Epithelial cell of proximal tubule (primary cell): ENCODE data around the gene NEMP1. TPM values are rescaled to one million over a fixed set of nuclear protein-coding genes. Genes with fewer than 3 reads are reported as not detected.

ENCODE experiments used
- DNase-seq: peaks from one replicate; pipeline ENCODE4 v3.0.0-alpha.2; 2011; ENCODE audit warnings: low read depth
- H3K4me3 ChIP-seq: 2 replicates; pipeline ENCODE4 v1.5.1; 2011; ENCODE audit warnings: low read depth, mild to moderate bottlenecking, low read length
- CTCF ChIP-seq: conservative IDR thresholded peaks from 2 replicates; pipeline ENCODE4 v1.5.1; 2012; ENCODE audit warnings: low read depth, mild to moderate bottlenecking, low read length
- total RNA-seq: library from RNA; depleted of rRNA; stranded (reverse); fragments of >200 nt; gene quantifications from 2 replicates; pipeline ENCODE4 v1.2.3, GENCODE V29; 2015

Gene NEMP1
- total RNA-seq, 1 donor from 2014 or later = 15.7 TPM

DNA sequence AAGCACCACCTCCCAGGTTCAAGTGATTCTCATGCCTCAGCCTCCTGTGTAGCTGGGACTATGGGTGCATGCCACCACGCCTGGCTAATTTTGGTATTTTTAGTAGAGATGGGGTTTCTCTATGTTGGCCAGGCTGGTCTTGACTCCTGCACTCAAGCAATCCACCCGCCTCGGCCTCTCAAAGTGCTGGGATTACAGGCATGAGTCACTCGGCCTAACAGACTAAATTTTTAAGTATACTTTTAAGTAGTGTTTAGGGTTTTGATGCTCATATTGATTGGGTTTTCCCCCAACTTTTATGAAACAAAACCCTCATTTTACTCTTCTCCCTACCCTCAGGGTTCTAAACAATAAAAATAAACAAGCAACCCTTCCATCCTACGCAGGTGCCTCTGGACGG lies 34.1 kb downstream of the NEMP1 start:
- DNase-seq = no peak
- TF ChIP-seq CTCF = no peak

DNA sequence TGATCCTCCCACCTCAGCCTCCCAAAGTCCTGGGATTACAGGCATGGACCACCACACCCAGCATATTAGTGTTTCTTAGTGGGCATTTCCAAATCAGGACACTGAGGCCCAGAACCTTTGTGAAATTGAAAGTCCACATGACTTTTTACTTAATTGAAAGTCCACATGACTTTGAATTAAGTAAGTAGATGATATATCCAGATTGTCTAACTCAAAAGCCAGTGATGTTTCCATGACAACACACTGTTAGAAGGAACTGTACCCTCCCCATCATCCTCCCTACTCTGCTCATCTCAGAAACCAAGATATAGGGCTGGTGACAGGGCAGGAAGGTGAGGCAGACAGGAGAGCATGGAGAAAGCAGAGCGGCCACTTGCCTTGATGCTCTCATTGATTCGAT lies 35.9 kb downstream of the NEMP1 start:
- no peak overlapping the region for H3K4me3 ChIP-seq
- no peak for TF ChIP-seq CTCF
- DNase-seq = no peak

More for the DNA sequence above, 34.1 kb downstream of the NEMP1 start:
- no peak overlapping the region for H3K4me3 ChIP-seq

- H3K4me3 ChIP-seq = no peak overlapping the region
- no peak for TF ChIP-seq CTCF
- DNase-seq = no peak
These were observed 37.8 kb downstream of the NEMP1 start for GRCh38 chr12:57040750-57041149.

GRCh38 chr12:57040211-57040610 lies 38.4 kb downstream of the NEMP1 start:
- DNase-seq = no peak
- no peak for TF ChIP-seq CTCF
- no peak overlapping the region for H3K4me3 ChIP-seq

GRCh38 chr12:57039016-57039798 lies 39.4 kb downstream of the NEMP1 start:
- H3K4me3 ChIP-seq = no peak overlapping the region
- no peak for DNase-seq
- TF ChIP-seq CTCF = no peak

DNA sequence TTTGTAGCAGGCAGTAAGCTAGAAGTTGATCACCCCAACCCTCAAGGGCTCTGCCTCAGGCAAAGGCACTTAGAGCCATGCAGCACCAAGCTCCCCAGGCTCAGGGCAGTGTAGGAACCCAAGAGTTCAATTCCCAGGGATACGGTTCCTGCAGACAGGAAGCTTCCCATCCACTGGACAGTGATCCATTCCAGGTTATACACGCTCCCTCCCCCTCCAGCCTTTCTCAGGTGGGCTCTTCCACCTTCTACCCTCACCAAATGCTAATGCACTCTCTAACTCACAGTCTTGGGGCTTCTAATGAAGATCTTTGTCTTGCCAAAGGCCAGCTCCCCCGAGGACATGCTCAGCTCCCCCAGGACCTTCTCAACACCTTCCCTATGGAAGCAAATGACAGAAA lies 41.3 kb downstream of the NEMP1 start:
- no peak for TF ChIP-seq CTCF
- no peak for DNase-seq
- H3K4me3 ChIP-seq = no peak overlapping the region

GRCh38 chr12:57033431-57033830 lies 45.2 kb downstream of the NEMP1 start:
- TF ChIP-seq CTCF = no peak
- DNase-seq = no peak

More at GRCh38 chr12:57033431-57033830, 45.2 kb downstream of the NEMP1 start:
- H3K4me3 ChIP-seq = no peak overlapping the region
